Stimulated activated naive CD4-positive, alpha-beta T cell treated with Interleukin-2 at 50 U/mL for 16 hours (primary cell): ENCODE measurements around the gene TCEA3.
A peak's percentile ranks its signal among the peaks of the same experiment; 100 is the strongest.

Experiments
- DNase-seq: peaks from one replicate; lab custom pipeline; 2025; lab: John Stamatoyannopoulos, UW

The TCEA3 gene

DNA sequence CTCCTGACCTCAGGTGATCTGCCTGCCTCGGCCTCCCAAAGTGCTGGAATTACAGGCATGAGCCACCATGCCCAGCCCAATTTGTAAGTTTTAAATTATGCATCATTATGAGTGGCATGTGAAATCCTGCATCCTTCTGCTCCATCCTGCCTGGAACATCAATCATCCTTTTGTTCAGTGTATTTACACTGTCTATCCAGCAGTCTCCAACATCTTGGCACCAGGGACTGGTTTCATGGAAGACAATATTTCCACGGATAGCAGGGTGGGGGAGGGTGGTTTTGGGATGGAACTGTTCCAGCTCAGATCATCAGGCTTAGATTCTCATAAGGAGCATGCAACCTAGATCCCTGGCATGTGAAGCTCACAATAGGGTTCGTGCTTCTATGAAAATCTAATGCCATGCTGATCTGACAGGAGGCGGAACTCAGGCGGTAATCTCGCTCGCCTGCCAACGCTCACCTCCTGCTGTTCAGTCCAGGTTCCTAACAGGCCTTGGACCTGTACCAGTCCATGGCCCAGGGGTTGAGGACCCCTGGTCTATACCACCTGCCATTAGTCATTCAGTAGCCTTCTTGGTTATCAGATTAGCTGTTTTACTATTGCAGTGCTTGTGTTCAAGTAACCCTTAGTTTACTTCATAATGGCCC lies 22.2 kb upstream of the TCEA3 start:
- no peak for DNase-seq

GRCh38 chr1:23444596-23445390 lies 20.2 kb upstream of the TCEA3 start:
- no peak for DNase-seq

DNA sequence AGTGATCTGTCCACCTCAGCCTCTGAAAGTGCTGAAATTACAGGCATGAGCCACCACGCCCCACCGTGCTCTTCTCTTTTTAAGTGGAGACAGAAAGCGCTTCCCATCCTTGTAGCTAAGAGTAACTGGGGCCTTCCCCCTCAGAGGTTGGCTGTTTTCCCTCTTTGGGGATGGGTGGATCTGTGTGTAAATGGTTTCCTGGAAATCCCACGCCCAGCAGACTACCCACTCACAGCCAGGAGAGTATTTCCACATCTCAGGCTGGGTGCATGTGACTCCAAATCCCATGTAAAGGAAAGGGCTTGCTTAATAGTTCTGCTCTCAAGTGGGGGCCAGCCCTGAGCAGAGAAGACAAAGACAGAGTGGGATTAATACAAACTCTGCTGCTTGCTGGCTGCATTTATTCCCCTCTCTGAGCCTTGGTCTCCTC lies 19.6 kb upstream of the TCEA3 start:
- DNase-seq: no peak

GRCh38 chr1:23442751-23443150 lies 18.2 kb upstream of the TCEA3 start:
- no peak for DNase-seq

DNA sequence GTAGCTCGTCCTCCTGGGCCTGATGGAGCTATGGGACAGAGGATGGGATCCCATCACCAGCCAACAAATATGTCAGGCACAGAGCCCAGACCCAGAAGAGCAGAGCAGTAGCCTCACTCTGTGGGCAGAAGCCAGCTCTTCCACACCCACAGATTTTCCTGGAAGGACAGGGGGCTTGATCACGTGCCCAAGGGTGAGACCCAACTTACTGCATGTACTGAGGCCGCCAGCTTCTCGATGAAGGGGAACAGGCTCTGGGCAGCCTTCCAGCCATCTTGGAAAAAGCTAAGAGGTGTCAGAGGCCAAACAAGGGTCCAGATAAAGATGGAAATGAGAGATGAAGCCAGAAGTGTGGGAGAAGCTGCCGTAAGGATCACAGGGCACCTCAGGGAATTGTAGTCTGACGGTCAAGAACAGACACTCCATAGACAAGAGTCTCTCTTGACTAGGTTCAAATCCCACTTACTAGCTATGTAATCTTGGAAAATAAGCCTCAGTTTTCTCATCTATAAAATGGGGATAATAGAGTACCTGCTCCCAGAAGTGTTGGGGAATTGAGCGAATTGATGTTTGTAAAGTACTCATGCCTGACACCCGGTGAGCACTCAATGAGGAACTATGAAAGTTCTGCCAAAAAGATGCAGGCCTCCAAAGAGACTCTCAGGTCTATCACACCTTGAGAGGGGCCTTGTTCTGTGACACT lies 17.0 kb upstream of the TCEA3 start:
- no peak for DNase-seq

DNA sequence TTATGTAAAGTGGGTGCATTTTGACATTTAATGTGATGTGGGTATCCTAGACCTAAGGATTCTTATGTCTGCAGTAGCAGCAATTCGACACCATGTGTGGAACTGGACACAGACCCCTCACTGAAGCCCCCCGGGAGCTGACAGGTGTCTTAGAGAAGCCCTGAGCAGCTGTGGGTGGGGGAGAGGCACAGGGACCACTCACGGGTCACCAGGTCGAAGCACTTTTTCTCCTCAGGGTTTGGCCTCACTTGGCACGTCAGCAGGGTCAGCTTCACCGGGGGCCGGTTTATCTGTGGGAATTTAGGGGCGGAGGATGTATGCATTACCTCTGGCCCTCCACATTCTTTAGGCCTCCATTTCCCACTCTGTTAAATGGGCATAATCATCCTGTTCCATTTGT lies 14.0 kb upstream of the TCEA3 start:
- no peak for DNase-seq

DNA sequence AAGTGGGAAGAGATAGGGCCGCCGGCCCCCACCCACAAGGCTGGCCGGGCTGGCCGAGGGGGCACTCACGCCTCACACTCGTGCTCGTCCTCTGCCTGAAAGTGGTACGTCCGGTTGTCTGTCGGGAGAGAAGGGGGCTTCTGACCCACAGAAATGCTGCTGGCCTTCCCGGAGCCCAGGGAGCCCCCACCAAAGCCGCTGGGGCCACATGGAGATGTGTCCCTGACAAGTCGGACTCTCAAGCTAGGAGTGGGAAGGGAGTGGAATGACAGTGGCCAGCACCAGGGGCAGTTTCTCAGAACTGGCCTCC lies 12.8 kb upstream of the TCEA3 start:
- DNase-seq: no peak

GRCh38 chr1:23436520-23437354 lies 12.2 kb upstream of the TCEA3 start:
- DNase-seq: no peak

DNA sequence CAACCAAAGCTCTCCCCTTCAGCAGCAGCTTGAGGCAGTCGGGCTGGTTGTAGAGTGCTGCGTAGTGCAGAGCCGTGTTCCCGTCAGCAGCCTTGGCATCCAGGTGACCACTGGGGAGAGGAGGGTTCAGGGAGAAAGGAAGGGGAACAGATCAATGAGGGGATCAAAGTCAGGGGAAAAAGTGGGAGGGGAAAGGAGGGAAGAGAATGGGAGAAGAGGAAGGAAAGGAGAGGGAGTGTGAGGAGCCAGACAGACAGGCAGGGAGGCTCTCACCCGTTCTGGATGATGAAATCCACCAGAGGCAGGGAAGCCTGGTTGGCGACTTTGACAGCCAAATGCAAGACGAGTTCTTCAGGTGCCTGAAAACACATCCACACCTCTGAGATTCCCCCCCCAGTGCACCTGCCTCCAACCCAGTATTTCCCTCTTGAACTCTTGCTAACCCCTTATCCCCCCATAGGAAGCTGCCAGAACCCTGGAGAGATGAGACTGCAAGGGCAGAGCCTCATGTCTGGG lies 9.8 kb upstream of the TCEA3 start:
- DNase-seq: no peak

DNA sequence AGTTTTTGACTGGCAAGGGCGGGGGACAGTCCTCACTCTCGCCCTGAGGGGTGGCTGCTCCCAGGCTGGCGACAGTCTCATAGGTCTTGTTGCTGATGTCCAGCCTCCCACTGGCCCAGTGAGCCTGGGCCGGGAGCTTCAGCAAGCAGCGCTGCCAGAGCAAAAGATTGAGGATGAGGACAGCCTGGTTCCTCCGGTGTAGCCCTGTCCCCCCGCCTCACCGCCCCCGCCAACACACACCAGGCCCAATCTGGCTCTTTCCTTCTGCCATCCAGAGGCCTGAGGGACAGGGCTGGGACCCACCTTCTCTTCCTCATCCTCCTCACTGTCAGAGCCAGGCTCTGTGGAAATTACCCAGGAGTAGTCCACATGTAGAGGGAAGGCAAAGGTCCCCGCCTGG lies 8.6 kb upstream of the TCEA3 start:
- DNase-seq: no peak

DNA sequence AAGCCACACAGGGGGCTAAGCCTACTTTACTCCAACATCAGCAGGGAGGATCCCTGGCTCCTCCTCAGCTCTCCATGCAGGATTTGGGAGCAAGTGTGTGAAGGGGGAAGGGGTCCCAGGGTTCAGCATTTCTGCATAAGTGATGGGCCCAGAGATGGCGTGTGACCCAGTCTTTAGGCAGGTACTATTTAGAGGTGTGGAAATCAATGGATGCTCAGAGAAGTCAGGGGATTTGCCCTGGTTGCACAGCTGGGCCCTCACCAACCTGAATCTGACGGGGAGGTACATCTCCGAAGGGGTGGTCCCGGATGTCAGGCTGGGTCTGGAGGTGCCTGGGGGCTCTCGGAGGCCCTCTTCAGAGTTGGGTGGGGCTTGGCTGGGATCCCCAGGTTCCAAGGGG lies 6.9 kb upstream of the TCEA3 start:
- no peak for DNase-seq

DNA sequence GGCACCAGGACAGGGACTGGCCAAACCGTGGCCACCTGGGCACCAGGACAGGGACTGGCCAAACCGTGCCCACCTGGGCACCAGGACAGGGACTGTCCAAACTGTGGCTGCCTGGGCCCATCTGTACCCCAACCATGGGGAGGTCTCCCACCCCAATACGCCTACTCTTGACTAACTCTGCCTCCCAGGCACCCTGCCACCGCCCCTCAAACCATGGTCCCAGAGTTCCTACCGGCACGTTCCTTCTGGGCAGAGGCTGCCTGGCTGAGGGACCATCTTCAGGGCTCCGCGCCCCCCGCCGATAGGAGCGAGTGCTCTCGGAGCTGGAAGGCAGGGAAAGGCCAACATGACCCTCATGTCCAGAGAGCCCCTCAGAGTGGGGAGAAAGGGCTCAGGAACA lies 6.3 kb upstream of the TCEA3 start:
- DNase-seq: no peak

DNA sequence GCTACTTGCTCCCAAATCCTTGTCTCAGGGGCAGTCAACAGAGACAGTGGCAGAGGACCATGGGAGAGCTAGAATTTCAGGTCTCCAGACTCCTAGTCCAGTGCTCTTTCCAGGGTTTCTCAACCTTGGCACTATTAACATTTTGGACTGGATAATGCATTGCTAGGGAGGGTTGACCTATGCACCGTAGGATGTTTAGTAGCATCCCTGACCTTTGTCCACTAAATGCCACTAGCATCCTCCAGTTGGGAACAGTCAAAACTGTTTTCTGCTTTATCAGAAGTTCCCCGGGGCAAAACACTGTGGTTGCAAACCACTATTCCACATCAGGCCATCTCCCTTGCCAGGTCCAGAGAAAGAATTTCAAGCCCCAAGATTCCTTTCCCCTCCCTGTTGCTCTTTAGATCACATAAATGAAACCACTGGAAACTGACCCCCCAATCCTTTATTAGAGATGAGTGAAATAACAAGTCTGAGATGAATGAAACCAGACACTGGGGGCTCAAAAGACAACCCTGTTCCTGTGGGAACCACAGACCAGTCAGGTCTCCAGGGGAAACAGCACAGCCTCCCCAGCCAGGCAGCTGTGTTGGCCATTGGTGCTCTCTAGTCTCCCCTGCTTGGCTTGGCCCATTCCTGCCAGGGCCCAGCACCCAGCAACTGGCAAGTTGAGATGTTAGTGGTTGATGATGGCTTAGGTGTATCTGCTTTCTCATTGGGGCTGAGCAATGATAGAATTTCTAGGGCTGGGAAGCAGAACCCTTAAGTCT lies 3.8 kb upstream of the TCEA3 start:
- no peak for DNase-seq

- DNase-seq: no peak
These were observed 3.0 kb upstream of the TCEA3 start for GRCh38 chr1:23427550-23427949.

GRCh38 chr1:23426828-23427227 lies 2.3 kb upstream of the TCEA3 start:
- no peak for DNase-seq

GRCh38 chr1:23425193-23425494 lies 596 bp upstream of the TCEA3 start:
- DNase-seq: no peak

DNA sequence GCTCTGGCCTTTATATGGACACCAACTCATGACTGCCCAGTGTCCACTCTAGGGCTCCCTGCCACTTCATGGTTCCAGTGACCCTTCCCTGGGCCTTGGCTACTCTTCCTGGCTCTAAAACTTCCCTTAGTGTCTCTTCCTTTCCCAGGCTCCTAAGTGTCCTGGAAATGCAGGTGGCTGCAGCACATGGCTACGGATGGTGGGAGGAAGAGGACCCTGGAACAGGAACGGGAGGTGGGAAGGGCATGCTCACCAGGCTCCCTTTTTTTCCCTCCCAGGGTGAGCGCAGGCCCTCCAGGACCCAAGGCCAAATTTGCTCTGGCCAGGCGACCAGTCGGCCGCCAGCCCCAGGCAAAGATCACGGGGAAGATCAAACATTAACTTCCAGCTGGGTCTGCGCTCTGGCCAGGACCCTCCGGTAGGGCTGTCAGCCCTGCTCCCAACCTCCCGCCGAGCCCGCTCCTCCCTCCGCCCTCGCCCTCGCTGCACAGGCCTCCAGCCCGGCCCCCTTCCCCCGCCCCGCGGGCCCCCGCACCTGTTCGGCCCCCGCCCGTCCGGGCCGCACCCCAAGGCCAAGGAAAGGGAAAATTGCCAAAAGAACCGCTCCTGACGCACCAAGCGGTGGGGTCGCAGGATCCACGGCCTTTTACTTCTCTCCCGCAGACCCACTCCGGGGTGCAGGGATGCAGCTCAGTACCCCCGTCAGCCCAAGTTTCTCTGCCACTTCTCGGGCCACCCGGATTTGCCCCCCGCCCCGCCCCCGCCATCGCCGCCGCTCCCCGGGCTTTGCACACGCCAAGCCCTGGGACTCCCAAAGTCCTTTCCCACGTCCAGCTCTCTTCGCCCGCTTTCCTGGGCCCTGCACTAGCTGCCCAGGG lies 894 bp downstream of the TCEA3 start:
- DNase-seq: no peak

- no peak for DNase-seq
These were observed 1.6 kb downstream of the TCEA3 start for GRCh38 chr1:23422941-23423340.

- peak; percentile 36 for DNase-seq
These were observed 2.2 kb downstream of the TCEA3 start for GRCh38 chr1:23422241-23422877.

DNA sequence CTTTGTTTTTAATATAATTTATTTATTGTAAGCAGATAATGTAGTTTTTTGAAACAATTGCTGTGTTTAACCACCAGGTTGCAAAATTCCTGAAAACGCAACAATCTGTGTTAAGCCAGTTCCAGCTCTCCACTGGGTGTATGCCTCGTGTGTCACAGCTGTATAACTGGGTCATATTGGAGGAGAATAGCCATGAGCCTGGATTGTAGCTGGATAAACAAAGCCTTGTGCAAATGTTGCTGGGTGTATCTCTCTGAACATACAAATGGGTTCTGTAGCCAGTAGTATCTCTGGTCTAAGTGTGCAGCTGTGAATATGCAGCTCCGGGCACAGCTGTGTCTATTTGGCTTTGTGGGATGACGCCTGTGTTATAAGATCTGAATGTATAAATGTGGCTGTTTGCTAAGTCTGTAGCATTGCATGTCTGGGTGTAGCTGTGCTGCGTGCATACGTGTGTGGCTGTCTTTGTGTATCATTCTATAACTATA lies 2.8 kb downstream of the TCEA3 start:
- DNase-seq: no peak
